Activated CD4-positive, alpha-beta T cell treated with anti-CD3 and anti-CD28 coated beads for 1 hour (primary cell): ENCODE measurements around the gene MACO1.
"Not testable (repeated sequence)": the region's sequence is repeated elsewhere in the genome, so short reads cannot be mapped to it uniquely, and the experiment has no call there.

ENCODE experiments used
- DNase-seq: peaks from one replicate; pipeline ENCODE4 v3.0.0-alpha.2; 2020

Gene MACO1

GRCh38 chr1:25425098-25426085, 5.3 kb upstream of the MACO1 start:
- no peak for DNase-seq

- DNase-seq: no peak
Observed at GRCh38 chr1:25427696-25428095, 3.0 kb upstream of the MACO1 start.

GRCh38 chr1:25428475-25429166, 2.1 kb upstream of the MACO1 start:
- no peak for DNase-seq

GRCh38 chr1:25430967-25431881, 527 bp downstream of the MACO1 start:
- DNase-seq: no peak

DNA sequence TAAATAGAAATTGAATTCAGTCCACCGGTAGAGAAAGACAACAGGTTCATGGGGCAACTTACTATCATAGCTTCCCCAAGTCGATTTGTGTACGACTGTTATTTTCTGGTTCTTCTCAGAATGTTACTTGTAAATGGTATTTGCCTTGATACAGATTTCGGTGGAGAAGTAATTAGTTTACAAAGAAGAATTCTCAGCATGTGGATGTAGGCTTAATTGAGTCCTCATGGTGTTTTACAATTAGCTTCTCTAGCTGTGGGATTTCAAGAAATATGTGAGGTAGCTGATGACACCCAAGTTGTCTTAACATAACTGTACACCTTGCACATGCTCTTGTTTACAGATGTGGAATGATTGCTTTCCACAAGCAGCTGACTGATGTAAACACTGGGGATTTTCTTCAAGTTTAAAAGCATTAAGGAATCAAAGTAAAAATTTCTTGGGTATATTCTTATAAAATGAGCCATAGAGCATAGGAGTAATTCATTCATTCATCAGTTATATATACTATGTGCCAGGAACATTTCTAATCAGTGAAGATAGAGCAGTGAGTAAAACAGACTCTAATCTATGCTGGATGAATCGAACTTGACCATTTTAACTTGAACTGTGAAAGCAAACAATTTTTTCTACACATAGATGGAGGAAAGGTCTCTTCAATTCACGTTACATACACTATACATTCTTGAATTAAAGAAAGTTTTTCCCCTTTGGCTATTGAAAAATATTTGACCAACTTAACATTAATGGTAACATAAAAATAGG, 1.4 kb downstream of the MACO1 start:
- no peak for DNase-seq

- no peak for DNase-seq
Observed at GRCh38 chr1:25432749-25433388, 2.2 kb downstream of the MACO1 start.

DNA sequence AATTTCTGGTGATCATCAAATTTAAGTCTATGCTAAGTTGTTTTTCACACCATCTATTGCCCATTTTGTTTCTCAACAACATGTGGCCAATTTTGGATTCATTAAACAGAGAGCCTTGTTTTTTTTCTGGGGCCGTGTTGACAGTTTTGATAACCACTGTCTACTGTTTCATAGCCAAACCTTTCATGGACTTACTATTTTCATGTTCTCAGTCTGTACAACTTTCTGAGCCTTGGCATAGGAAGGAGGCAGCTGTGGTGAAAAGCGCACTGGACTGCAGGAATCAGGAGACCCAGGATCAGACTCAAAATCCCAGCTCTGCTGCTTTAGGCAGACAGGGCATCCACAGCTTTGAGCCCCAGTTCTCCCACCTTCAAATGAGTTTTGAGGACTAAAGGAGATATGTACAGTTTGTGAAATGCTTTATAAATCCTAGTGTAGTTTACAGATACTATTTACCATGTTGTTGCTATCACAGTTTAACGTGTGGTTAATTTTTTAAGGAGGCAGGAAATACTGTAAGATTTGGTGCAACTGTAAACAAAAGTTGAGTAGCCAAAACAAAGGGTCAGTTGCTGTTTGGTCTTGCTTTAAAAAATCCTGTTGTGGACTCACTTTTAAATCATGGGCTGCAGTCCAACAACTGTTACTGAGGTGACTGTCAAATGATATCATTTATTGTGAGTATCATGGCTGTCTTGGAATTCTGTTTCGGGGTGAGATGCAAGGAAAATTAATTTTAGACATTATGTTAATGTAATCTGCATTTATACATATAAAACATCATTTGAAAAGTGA, 2.9 kb downstream of the MACO1 start:
- no peak for DNase-seq

DNA sequence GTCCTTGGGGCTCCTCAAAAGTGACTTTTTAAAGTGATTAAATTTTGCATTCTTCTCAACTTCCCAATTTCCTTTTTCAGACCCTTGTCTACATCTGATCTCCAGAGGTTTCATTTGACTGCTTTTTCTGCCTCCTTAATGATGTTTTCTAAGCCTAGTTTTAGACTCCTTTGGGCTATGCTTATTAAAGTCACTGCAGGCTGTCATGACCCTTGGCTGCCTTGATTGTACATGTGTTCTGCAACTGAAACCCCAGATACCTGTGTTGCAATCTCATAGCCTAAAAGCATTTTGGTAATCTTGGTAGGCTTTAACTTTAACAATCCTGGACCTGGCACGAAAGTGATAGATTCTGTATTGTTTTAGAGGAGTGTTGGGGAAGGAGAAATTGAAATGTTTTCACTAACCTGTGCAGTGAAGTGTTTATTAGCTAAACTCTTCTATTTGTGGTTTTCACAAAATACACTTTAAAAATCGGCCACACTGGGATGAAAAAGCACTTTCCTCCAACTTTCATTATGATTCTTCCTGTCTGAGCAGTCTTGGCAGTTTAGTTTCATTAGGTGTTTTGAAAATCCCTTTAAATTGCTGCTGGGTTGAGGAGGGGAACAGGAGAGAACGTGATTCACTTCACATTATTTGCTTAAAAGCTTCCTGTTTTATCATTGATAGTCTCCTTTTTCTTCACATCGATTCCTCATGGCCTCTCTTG, 4.9 kb downstream of the MACO1 start:
- no peak for DNase-seq

GRCh38 chr1:25437672-25438071, 7.0 kb downstream of the MACO1 start:
- DNase-seq: no peak

- no peak for DNase-seq
Observed at GRCh38 chr1:25439287-25439686, 8.6 kb downstream of the MACO1 start.

GRCh38 chr1:25442178-25442577, 11.5 kb downstream of the MACO1 start:
- DNase-seq: no peak

DNA sequence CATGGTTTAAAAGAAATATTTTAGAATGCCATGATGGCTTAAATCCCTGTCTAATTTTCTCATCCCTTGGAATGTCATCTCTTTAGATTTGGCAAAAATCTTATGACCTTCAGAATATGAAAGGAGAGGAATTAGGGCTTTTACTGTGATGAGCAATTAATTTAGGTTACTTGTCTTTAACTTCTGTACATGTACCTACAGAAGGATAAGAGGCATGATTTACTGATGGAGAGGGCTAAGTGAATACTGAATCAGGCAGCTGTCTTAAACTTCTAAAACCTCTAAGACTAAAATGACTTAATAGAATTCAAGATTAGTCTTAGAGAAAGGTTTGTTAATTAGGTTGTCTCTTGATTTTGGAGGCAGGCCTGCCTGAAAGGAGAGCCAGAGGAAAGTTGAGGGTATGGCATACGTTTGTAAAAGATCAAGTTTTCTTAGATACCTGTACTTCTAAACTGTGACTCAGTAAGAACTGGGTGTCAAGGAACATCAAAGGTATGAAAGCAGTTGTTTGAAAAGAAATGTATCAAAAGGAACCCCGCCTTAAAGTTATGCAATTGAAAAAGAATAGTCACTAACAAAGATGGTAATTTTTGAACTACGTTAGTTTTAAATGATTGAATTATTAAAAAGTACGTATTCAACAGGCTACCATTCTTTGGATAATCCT, 12.5 kb downstream of the MACO1 start:
- DNase-seq: no peak

DNA sequence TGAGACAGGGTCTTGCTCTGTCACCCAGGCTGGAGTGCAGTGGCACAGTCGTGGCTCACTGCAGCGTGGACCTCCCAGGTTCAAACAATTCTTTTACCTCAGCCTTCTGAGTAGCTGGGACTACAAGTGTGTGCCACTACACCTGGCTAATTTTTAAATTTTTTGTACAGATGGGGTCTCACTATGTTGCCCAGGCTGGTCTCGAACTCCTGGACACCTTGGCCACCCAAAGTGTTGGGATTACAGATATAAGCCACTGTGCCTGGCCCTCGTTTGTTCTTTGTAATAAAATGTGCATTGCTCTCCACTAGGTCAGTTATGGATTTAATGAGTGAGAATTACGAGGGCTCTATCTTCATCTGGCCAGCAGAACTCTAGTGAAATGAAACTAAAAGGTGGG, 13.9 kb downstream of the MACO1 start:
- not testable (repeated sequence) for DNase-seq

DNA sequence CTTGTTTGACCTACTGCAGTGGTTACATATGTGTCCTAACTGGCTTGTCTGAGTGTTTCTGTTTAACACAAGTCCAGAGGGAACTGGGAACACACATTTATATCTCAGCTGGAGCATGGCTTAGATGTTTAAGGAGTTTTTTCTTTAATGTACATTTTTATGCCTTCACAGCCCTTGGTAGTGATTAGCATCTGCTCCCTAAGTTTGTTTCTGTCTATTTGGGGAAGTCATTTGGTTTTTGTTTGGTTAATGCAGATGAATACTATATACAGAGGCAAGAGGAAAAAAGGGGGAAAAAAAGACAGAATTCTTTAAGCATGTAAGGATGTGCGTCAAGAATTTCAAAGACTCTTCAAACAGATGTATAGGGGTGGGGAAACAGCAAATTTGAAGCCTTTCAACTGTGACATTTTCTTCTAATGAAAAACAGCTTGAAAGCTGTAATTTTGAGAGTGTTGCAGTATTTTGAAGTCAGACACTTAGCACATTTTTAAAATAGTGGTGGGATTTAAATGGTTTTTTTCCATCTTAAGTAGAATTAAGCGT, 15.4 kb downstream of the MACO1 start:
- no peak for DNase-seq

DNA sequence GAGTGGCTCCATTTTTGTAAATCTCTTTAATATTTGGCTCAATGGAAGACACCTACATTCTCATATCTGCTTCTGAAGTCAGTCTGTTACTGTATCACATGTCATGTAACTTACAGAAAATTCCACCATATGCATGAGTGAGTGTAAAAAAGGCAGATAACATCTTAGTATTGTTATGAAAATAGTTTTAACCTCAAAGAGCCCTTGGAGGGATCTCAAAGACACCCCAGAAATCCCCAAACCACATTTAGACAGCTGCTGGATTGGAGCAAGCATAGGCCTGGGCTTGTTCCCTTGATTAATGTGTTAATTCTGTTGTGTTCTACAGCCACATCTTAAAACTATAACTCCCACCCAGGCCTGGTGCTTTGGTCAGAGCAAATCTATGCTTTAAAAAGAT, 16.9 kb downstream of the MACO1 start:
- DNase-seq: no peak

DNA sequence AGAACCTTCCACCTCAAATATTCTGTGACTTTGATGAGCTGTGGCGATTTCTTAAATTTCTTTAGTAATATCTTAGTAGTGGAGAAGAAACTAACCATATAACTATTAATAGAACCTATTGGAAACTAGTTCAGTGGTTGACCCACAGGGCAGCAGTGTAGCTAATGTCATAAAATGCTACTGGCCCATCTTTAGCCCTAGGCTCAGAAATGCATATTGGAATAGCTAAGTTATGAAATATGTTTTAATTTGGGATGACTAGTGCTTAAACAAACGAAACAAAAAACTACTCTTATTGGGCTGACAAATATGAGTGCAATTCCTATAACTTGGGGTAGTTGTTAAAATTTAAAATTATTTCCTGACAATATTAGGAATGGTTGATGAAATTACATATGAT, 20.2 kb downstream of the MACO1 start:
- DNase-seq: no peak

DNA sequence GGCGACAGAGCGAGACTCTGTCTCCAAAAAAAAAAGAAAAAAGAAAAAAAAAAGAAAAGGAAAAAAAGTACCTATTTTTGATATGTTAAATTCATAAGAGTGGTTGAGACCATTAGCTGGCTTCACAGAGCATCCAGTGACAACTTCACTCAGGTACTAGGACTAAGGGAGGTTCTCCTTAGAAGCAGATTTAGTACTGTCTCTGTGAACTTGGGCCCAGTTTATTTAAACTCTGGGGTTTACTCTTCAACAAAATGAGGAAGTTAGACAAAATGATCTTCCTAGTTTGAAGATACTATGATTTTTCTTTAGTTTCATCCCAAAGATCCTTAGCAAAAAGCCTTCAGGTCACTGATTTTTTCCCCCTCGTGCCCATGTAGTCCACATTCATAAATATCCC, 21.2 kb downstream of the MACO1 start:
- no peak for DNase-seq

- no peak for DNase-seq
Observed at GRCh38 chr1:25456502-25456901, 25.8 kb downstream of the MACO1 start.
